Mesendoderm (in vitro differentiated cells): ENCODE data around the gene DMD.
A peak's percentile ranks its signal among the peaks of the same experiment; 100 is the strongest.

Source experiments
- DNase-seq: peaks from one replicate; pipeline ENCODE4 v3.0.0; 2013
- H2AK5ac ChIP-seq: 2 replicates; pipeline ENCODE4 v1.6.1; 2013; ENCODE audit warnings: low read length, inconsistent platforms
- H2BK120ac ChIP-seq: 2 replicates; pipeline ENCODE4 v1.6.1; 2013; ENCODE audit warnings: low read depth, mild to moderate bottlenecking, low read length, moderate library complexity, mixed read lengths
- H2BK15ac ChIP-seq: replicated peaks from 2 replicates; pipeline ENCODE4 v1.6.1; 2013; ENCODE audit warnings: low read depth, mild to moderate bottlenecking, moderate library complexity
- H2BK5ac ChIP-seq: 2 replicates; pipeline ENCODE4 v1.6.1; 2013; ENCODE audit warnings: low read length, inconsistent platforms
- H3K18ac ChIP-seq: 2 replicates; pipeline ENCODE4 v1.6.1; 2013; ENCODE audit warnings: mild to moderate bottlenecking, low read length, mixed read lengths
- H3K23ac ChIP-seq: one replicate; pipeline ENCODE4 v1.6.1; 2013; ENCODE audit warnings: low read length
- H3K27ac ChIP-seq: 2 replicates; pipeline ENCODE4 v1.5.1; 2013; ENCODE audit warnings: low read depth, mild to moderate bottlenecking, inconsistent platforms, low read length, moderate library complexity
- H3K27me3 ChIP-seq: 2 replicates; pipeline ENCODE4 v1.6.1; 2013; ENCODE audit warnings: low read length, control low read depth, mild to moderate bottlenecking, inconsistent platforms; ENCODE audit not compliant: insufficient read depth, poor library complexity
- H3K36me3 ChIP-seq: 2 replicates; pipeline ENCODE4 v1.6.1; 2013; ENCODE audit warnings: low read length, inconsistent platforms; ENCODE audit not compliant: control insufficient read depth, insufficient read depth
- H3K4ac ChIP-seq: one replicate; pipeline ENCODE4 v1.6.1; 2013; ENCODE audit warnings: low read depth, mild to moderate bottlenecking, low read length, moderate library complexity
- H3K4me1 ChIP-seq: 2 replicates; pipeline ENCODE4 v1.6.1; 2013; ENCODE audit warnings: low read depth, low read length, inconsistent platforms; ENCODE audit not compliant: control insufficient read depth
- H3K4me2 ChIP-seq: 2 replicates; pipeline ENCODE4 v1.6.1; 2013; ENCODE audit warnings: low read length
- H3K4me3 ChIP-seq: 2 replicates; pipeline ENCODE4 v1.5.1; 2013; ENCODE audit warnings: mild to moderate bottlenecking, low read length
- H3K56ac ChIP-seq: one replicate; pipeline ENCODE4 v1.6.1; 2013; ENCODE audit warnings: low read length
- H3K79me1 ChIP-seq: 2 replicates; pipeline ENCODE4 v1.6.1; 2013; ENCODE audit warnings: low read length, inconsistent platforms
- H3K79me2 ChIP-seq: 2 replicates; pipeline ENCODE4 v1.6.1; 2013; ENCODE audit warnings: mild to moderate bottlenecking, low read length; ENCODE audit not compliant: control insufficient read depth, insufficient read depth
- H3K9ac ChIP-seq: 2 replicates; pipeline ENCODE4 v1.6.1; 2013; ENCODE audit warnings: low read length, inconsistent platforms
- H4K5ac ChIP-seq: one replicate; pipeline ENCODE4 v1.6.1; 2013; ENCODE audit warnings: low read length
- H4K8ac ChIP-seq: one replicate; pipeline ENCODE4 v1.6.1; 2013; ENCODE audit warnings: low read depth, mild to moderate bottlenecking, control low read depth, low read length, moderate library complexity
- WGBS: extraction: QIAGEN DNeasy Blood & Tissue Kit; methylation state at CpG from one replicate; pipeline ENCODE4 v1.1.7; 2013; ENCODE audit warnings: low lambda C conversion rate, missing lambda C conversion rate; ENCODE audit not compliant: insufficient coverage; ENCODE audit errors: extremely low coverage; 5-methylcytosine and 5-hydroxymethylcytosine counted together

Gene DMD

GRCh38 chrX:33149580-33149979 is 61.8 kb downstream of the DMD start:
- H3K4me3 ChIP-seq: no peak overlapping the region
- no peak overlapping the region for H4K5ac ChIP-seq

GRCh38 chrX:33149085-33149484 is 62.3 kb downstream of the DMD start:
- no peak overlapping the region for H3K56ac ChIP-seq
- H4K5ac ChIP-seq: no peak overlapping the region
- no peaks in the 10 kb centered on the region for H3K79me2 ChIP-seq
- no peak overlapping the region for H2AK5ac ChIP-seq
- H3K23ac ChIP-seq: no peak overlapping the region
- no CpG with 5 or more reads among the region's 5 CpGs for WGBS
- no peak overlapping the region for H4K8ac ChIP-seq
- no peak overlapping the region for H3K9ac ChIP-seq
- H3K27me3 ChIP-seq: no peaks in the 10 kb centered on the region
- no peak overlapping the region for H2BK15ac ChIP-seq
- H2BK120ac ChIP-seq: no peak overlapping the region
- no peak for DNase-seq
- no peak overlapping the region for H2BK5ac ChIP-seq
- no peaks in the 10 kb centered on the region for H3K4me1 ChIP-seq
- no peaks in the 10 kb centered on the region for H3K36me3 ChIP-seq
- H3K18ac ChIP-seq: no peak overlapping the region
- no peak overlapping the region for H3K27ac ChIP-seq
- no peak overlapping the region for H3K4ac ChIP-seq
- H3K4me2 ChIP-seq: no peak overlapping the region
- H3K4me3 ChIP-seq: no peak overlapping the region
- no peaks in the 10 kb centered on the region for H3K79me1 ChIP-seq

More at GRCh38 chrX:33149580-33149979, 61.8 kb downstream of the DMD start:
- Histone ChIP-seq H3K23ac (no peak overlapping the region), H2BK120ac (no peak overlapping the region), H3K4ac (no peak overlapping the region), H3K18ac (no peak overlapping the region), H3K36me3 (no peaks in the 10 kb centered on the region), H2BK15ac (no peak overlapping the region), H3K27me3 (no peaks in the 10 kb centered on the region), H4K8ac (no peak overlapping the region), H2BK5ac (no peak overlapping the region), H3K56ac (no peak overlapping the region), H3K9ac (no peak overlapping the region), H3K79me2 (no peaks in the 10 kb centered on the region), H3K4me1 (no peaks in the 10 kb centered on the region), H2AK5ac (no peak overlapping the region), H3K79me1 (no peaks in the 10 kb centered on the region), H3K27ac (no peak overlapping the region), H3K4me2 (no peak overlapping the region)
- no CpG with 5 or more reads among the region's 4 CpGs for WGBS
- no peak for DNase-seq

GRCh38 chrX:33142331-33142730 is 69.0 kb downstream of the DMD start:
- Histone ChIP-seq H3K36me3 (no peaks in the 10 kb centered on the region), H4K8ac (no peak overlapping the region), H3K23ac (no peak overlapping the region), H3K18ac (no peak overlapping the region), H2AK5ac (no peak overlapping the region), H3K79me2 (no peaks in the 10 kb centered on the region), H3K79me1 (no peaks in the 10 kb centered on the region), H3K4me1 (no peaks in the 10 kb centered on the region), H3K4me3 (no peak overlapping the region), H3K56ac (no peak overlapping the region), H3K4ac (no peak overlapping the region), H2BK120ac (no peak overlapping the region), H3K4me2 (no peak overlapping the region), H2BK15ac (no peak overlapping the region), H2BK5ac (no peak overlapping the region), H3K27ac (no peak overlapping the region), H3K27me3 (no peaks in the 10 kb centered on the region), H4K5ac (no peak overlapping the region), H3K9ac (no peak overlapping the region)
- WGBS: no CpG with 5 or more reads among the region's 8 CpGs
- no peak for DNase-seq

- no peaks in the 10 kb centered on the region for H3K4me1 ChIP-seq
- H3K79me2 ChIP-seq: no peaks in the 10 kb centered on the region
- H3K18ac ChIP-seq: no peak overlapping the region
- H3K4ac ChIP-seq: no peak overlapping the region
- DNase-seq: peak; percentile 14
- no peak overlapping the region for H3K23ac ChIP-seq
- no peak overlapping the region for H3K56ac ChIP-seq
- H4K8ac ChIP-seq: no peak overlapping the region
- H3K36me3 ChIP-seq: no peaks in the 10 kb centered on the region
- no peak overlapping the region for H3K4me3 ChIP-seq
- H3K27me3 ChIP-seq: no peaks in the 10 kb centered on the region
- H2BK15ac ChIP-seq: peak overlapping the region; percentile 74
- H2BK120ac ChIP-seq: no peak overlapping the region
- H3K9ac ChIP-seq: no peak overlapping the region
- no CpG with 5 or more reads among the region's 12 CpGs for WGBS
- H4K5ac ChIP-seq: no peak overlapping the region
- H3K4me2 ChIP-seq: no peak overlapping the region
- H3K27ac ChIP-seq: no peak overlapping the region
- no peak overlapping the region for H2AK5ac ChIP-seq
- no peaks in the 10 kb centered on the region for H3K79me1 ChIP-seq
- no peak overlapping the region for H2BK5ac ChIP-seq
These were observed 72.6 kb downstream of the DMD start for GRCh38 chrX:33138677-33139249.

- WGBS: no CpG with 5 or more reads among the region's 4 CpGs
- Histone ChIP-seq H3K4ac (no peak overlapping the region), H3K56ac (no peak overlapping the region), H3K79me1 (no peaks in the 10 kb centered on the region), H3K18ac (no peak overlapping the region), H3K9ac (no peak overlapping the region), H3K4me1 (no peaks in the 10 kb centered on the region), H3K36me3 (no peaks in the 10 kb centered on the region), H3K4me3 (no peak overlapping the region), H3K4me2 (no peak overlapping the region), H2BK5ac (no peak overlapping the region), H3K27me3 (no peaks in the 10 kb centered on the region), H2BK120ac (no peak overlapping the region), H3K27ac (no peak overlapping the region), H3K23ac (no peak overlapping the region), H2AK5ac (no peak overlapping the region), H3K79me2 (no peaks in the 10 kb centered on the region), H4K8ac (no peak overlapping the region), H4K5ac (no peak overlapping the region), H2BK15ac (no peak overlapping the region)
- DNase-seq: no peak
These were observed 77.2 kb downstream of the DMD start for GRCh38 chrX:33134164-33134563.

GRCh38 chrX:33133320-33133719 is 78.0 kb downstream of the DMD start:
- H3K56ac ChIP-seq: no peak overlapping the region
- no peaks in the 10 kb centered on the region for H3K79me1 ChIP-seq
- H3K4me1 ChIP-seq: no peaks in the 10 kb centered on the region
- no peaks in the 10 kb centered on the region for H3K27me3 ChIP-seq
- no peak overlapping the region for H2BK5ac ChIP-seq
- no peak overlapping the region for H3K4ac ChIP-seq
- no peaks in the 10 kb centered on the region for H3K36me3 ChIP-seq
- no peak overlapping the region for H3K18ac ChIP-seq
- no peak overlapping the region for H3K4me2 ChIP-seq
- no peak overlapping the region for H4K8ac ChIP-seq
- no peak overlapping the region for H3K4me3 ChIP-seq
- H3K9ac ChIP-seq: no peak overlapping the region
- H2BK120ac ChIP-seq: no peak overlapping the region
- peak overlapping the region; percentile 19 for H2BK15ac ChIP-seq
- no peaks in the 10 kb centered on the region for H3K79me2 ChIP-seq
- no peak overlapping the region for H2AK5ac ChIP-seq
- DNase-seq: no peak
- WGBS: no CpG with 5 or more reads among the region's 3 CpGs
- H3K23ac ChIP-seq: no peak overlapping the region
- no peak overlapping the region for H4K5ac ChIP-seq
- H3K27ac ChIP-seq: no peak overlapping the region
